ENCODE data around the gene ZC3H13. TPM values are rescaled to one million over a fixed set of nuclear protein-coding genes. Genes with fewer than 3 reads are reported as not detected.

ZC3H13 gene
- total and polyA plus RNA-seq, 2 of the 4 experiments (the other 2 are of a cell fraction), result 7.7 to 10.8 TPM

DNA sequence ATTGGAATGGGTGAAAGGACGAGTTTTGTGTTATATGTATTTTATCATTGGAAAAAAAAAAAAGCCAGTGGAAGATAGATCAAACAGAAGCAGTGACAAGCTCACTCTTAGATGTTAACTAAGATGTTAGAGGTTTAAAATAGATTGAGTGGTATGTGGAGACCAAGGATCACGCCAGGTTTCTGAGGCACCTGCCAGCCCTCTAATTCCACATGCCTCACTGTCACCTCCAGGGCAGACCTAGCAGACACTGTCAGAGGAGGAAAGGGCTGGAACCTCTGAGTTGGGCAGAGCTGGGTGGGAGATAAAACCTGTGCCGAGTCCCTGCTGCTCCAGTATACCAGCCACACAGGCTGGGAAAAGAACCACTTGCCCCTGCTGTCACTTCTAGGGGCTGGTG, 143.5 kb downstream of the ZC3H13 start:
- Histone ChIP-seq H3K27me3 (ENCODE audit: control insufficient read depth, insufficient read depth, low read length) (no peaks in the 10 kb centered on the region; the same call in none of the 2 replicates), H2BK15ac (ENCODE audit: low read depth, low read length) (no peak overlapping the region), H2AK9ac (replicated peaks; ENCODE audit: low read depth, low read length, poor library complexity) (no peak overlapping the region), H3K9me1 (ENCODE audit: insufficient read depth, low read length) (no peaks in the 10 kb centered on the region), H3K4me1 (ENCODE audit: control insufficient read depth, insufficient read depth, low read length) (no peaks in the 10 kb centered on the region), H3K9ac (ENCODE audit: low read depth, low read length) (no peak overlapping the region), H2AFZ (replicated peaks; ENCODE audit: low read length, poor library complexity) (no peak overlapping the region), H3K4ac (ENCODE audit: low read depth, low read length) (no peak overlapping the region), H3K18ac (ENCODE audit: low read depth, low read length) (no peak overlapping the region), H2BK5ac (ENCODE audit: low read depth, low read length, poor library complexity, severe bottlenecking) (no peak overlapping the region), H3K79me1 (ENCODE audit: low read depth in 1 of 2, low read length in 2 of 2) (no peaks in the 10 kb centered on the region), H4K91ac (ENCODE audit: insufficient read depth, low read depth, low read length) (no peak overlapping the region), H2BK20ac (ENCODE audit: low read depth, low read length) (no peak overlapping the region), H3K27ac (ENCODE audit: insufficient read depth, low read length) (no peak overlapping the region), H3K4me2 (ENCODE audit: low read depth, low read length) (no peak overlapping the region), H3K4me3 (ENCODE audit: insufficient read depth, low read depth, low read length) (no peak overlapping the region), H3K14ac (replicated peaks; ENCODE audit: low read depth, low read length) (no peak overlapping the region), H4K8ac (ENCODE audit: low read depth in 2 of 2, low read length in 2 of 2) (no peak overlapping the region), H3K36me3 (ENCODE audit: control insufficient read depth, insufficient read depth, low read length) (no peaks in the 10 kb centered on the region), H3K23ac (ENCODE audit: low read depth, low read length) (no peak overlapping the region), H3K9me3 (ENCODE audit: control insufficient read depth, insufficient read depth, low read length) (no peaks in the 10 kb centered on the region), H4K5ac (ENCODE audit: low read depth, low read length) (no peak overlapping the region), H3K56ac (ENCODE audit: extremely low read depth, insufficient read depth, low read length) (no peak overlapping the region), H4K20me1 (ENCODE audit: insufficient read depth, low read length) (no peaks in the 10 kb centered on the region), H2AK5ac (ENCODE audit: low read depth, low read length) (no peak overlapping the region), H2BK120ac (ENCODE audit: low read depth, low read length) (no peak overlapping the region)
- 13% methylated on average over 1 of the region's 3 CpGs; no CpG with 5 or more reads in 1 of the 2 experiments for WGBS, 2 experiments (ENCODE audit: extremely low coverage in 2 of 2, insufficient read length in 1 of 2)
- DNase-seq, result no peak
- dilution Hi-C loops (cut with HindIII; ENCODE audit: low sequenced_read_pairs, unreplicated experiment) (no loop called here), intact Hi-C loops (cut with micrococcal nuclease) (no loop called here), in situ Hi-C loops (cut with MboI; ENCODE audit: low sequenced_read_pairs) (no loop called here)
- no peak for ATAC-seq (ENCODE audit: low read depth)
- no TSS peak for BruUV-seq (replicated peaks)
- POLR2A ChIA-PET (ENCODE audit: unreplicated experiment), result no interaction called here
- TF ChIP-seq BHLHE40 (IDR thresholded peaks at IDR 0.05; ENCODE audit: low read depth, low read length), result no peak
- no peak for TF ChIP-seq SMC3 (IDR thresholded peaks at IDR 0.05; ENCODE audit: low read depth, low read length)
- TF ChIP-seq FOS (IDR thresholded peaks at IDR 0.05; ENCODE audit: low read depth, low read length), result no peak
- TF ChIP-seq CHD1 (IDR thresholded peaks at IDR 0.05; ENCODE audit: low read depth, low read length), result no peak
- no peak for TF ChIP-seq MXI1 (IDR thresholded peaks at IDR 0.05; ENCODE audit: borderline replicate concordance, low read depth, low read length)
- TF ChIP-seq, protein P1, sequence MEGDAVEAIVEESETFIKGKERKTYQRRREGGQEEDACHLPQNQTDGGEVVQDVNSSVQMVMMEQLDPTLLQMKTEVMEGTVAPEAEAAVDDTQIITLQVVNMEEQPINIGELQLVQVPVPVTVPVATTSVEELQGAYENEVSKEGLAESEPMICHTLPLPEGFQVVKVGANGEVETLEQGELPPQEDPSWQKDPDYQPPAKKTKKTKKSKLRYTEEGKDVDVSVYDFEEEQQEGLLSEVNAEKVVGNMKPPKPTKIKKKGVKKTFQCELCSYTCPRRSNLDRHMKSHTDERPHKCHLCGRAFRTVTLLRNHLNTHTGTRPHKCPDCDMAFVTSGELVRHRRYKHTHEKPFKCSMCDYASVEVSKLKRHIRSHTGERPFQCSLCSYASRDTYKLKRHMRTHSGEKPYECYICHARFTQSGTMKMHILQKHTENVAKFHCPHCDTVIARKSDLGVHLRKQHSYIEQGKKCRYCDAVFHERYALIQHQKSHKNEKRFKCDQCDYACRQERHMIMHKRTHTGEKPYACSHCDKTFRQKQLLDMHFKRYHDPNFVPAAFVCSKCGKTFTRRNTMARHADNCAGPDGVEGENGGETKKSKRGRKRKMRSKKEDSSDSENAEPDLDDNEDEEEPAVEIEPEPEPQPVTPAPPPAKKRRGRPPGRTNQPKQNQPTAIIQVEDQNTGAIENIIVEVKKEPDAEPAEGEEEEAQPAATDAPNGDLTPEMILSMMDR (conservative IDR thresholded peaks at IDR 0.05; ENCODE audit: low read depth, low read length), result no peak
- TF ChIP-seq RCOR1 (IDR thresholded peaks at IDR 0.05; ENCODE audit: insufficient replicate concordance, low read length), result no peak
- no peak for TF ChIP-seq NFE2L2 (IDR thresholded peaks at IDR 0.05; ENCODE audit: low read depth, low read length)
- TF ChIP-seq CEBPB (IDR thresholded peaks at IDR 0.05; ENCODE audit: low read depth, low read length), result no peak
- no peak for TF ChIP-seq POLR2A (IDR thresholded peaks at IDR 0.05; ENCODE audit: low read depth, low read length)
- TF ChIP-seq, protein P2, sequence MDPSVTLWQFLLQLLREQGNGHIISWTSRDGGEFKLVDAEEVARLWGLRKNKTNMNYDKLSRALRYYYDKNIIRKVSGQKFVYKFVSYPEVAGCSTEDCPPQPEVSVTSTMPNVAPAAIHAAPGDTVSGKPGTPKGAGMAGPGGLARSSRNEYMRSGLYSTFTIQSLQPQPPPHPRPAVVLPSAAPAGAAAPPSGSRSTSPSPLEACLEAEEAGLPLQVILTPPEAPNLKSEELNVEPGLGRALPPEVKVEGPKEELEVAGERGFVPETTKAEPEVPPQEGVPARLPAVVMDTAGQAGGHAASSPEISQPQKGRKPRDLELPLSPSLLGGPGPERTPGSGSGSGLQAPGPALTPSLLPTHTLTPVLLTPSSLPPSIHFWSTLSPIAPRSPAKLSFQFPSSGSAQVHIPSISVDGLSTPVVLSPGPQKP (IDR thresholded peaks at IDR 0.05; ENCODE audit: borderline replicate concordance, low read depth, low read length), result no peak
- no peak for TF ChIP-seq MAFK (IDR thresholded peaks at IDR 0.05; ENCODE audit: low read depth, low read length)
- TF ChIP-seq RAD21 (IDR thresholded peaks at IDR 0.05; ENCODE audit: low read length), result no peak
- no peak for TF ChIP-seq RFX5 (IDR thresholded peaks at IDR 0.05; ENCODE audit: low read depth, low read length)
- TF ChIP-seq MAZ (IDR thresholded peaks at IDR 0.05; ENCODE audit: borderline replicate concordance, low read depth, low read length), result no peak
- TF ChIP-seq, protein P3, sequence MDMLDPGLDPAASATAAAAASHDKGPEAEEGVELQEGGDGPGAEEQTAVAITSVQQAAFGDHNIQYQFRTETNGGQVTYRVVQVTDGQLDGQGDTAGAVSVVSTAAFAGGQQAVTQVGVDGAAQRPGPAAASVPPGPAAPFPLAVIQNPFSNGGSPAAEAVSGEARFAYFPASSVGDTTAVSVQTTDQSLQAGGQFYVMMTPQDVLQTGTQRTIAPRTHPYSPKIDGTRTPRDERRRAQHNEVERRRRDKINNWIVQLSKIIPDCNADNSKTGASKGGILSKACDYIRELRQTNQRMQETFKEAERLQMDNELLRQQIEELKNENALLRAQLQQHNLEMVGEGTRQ (IDR thresholded peaks at IDR 0.05; ENCODE audit: low read depth, low read length), result no peak
- CTCF ChIA-PET, result interaction anchor here (0.7 kb wide), 1 partner anchor 1901 kb away, joined by 3 read pairs; no protein-coding TSS in a partner anchor

Measured in IMR-90 (cell line).